ENCODE data around the gene NPAS3. TPM values are rescaled to one million over a fixed set of nuclear protein-coding genes. Genes with fewer than 3 reads are reported as not detected.

The NPAS3 gene
- total RNA-seq, 1 donor from 2014 or later = 2.0 TPM

DNA sequence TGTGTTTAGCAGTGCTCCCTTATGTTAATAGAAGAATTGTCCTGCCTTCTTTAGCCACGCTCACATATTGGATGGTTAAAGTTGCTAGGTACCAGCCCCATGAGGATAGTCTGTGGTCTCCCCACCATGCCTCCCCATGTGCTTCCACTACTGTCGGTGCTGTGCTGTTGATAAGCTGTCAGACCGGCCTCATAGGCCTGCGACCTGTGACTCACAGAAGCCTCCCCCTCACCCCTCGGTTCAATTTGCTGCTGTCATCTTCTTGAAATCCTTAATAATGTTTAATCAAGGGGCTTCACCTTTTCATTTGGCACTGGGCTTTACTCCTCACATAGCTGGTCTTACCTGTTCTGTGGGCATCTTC, 227.2 kb downstream of the NPAS3 start:
- TF ChIP-seq, protein P1, sequence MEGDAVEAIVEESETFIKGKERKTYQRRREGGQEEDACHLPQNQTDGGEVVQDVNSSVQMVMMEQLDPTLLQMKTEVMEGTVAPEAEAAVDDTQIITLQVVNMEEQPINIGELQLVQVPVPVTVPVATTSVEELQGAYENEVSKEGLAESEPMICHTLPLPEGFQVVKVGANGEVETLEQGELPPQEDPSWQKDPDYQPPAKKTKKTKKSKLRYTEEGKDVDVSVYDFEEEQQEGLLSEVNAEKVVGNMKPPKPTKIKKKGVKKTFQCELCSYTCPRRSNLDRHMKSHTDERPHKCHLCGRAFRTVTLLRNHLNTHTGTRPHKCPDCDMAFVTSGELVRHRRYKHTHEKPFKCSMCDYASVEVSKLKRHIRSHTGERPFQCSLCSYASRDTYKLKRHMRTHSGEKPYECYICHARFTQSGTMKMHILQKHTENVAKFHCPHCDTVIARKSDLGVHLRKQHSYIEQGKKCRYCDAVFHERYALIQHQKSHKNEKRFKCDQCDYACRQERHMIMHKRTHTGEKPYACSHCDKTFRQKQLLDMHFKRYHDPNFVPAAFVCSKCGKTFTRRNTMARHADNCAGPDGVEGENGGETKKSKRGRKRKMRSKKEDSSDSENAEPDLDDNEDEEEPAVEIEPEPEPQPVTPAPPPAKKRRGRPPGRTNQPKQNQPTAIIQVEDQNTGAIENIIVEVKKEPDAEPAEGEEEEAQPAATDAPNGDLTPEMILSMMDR (IDR thresholded peaks at IDR 0.05; ENCODE audit: insufficient read depth, low read length, poor library complexity, severe bottlenecking) = no peak
- DNase-seq (ENCODE audit: low read depth) = no peak
- Histone ChIP-seq H3K36me3 (ENCODE audit: control insufficient read depth, insufficient read depth, low read length) (no peaks in the 10 kb centered on the region), H3K4me3 (ENCODE audit: low read depth, low read length) (no peak overlapping the region), H3K27me3 (ENCODE audit: control insufficient read depth, insufficient read depth, low read length) (no peaks in the 10 kb centered on the region)

DNA sequence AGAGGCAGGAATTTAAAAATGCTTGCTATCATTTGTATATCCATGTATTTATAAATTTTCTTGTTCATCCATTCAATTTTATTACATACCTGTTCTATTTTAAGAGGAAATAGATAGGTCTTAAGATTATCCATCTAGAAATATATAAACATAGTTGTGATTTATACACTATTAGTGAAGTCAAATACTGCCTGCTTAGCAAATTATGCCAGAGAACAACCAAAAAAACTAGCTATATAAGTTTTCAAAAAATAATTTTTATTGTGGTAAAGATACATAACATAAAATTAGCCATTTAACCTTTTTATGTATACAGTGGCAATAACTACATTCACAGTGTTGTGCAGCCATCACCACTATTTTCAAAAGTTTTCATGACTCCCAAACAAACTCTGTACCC, 237.3 kb downstream of the NPAS3 start:
- no peak overlapping the region for H3K4me3 ChIP-seq (ENCODE audit: low read depth, low read length)
- DNase-seq (ENCODE audit: low read depth) = no peak
- no peaks in the 10 kb centered on the region for H3K27me3 ChIP-seq (ENCODE audit: control insufficient read depth, insufficient read depth, low read length)
- H3K36me3 ChIP-seq (ENCODE audit: control insufficient read depth, insufficient read depth, low read length) = no peaks in the 10 kb centered on the region
- TF ChIP-seq, protein P1 (IDR thresholded peaks at IDR 0.05; ENCODE audit: insufficient read depth, low read length, poor library complexity, severe bottlenecking) = no peak

GRCh38 chr14:33184587-33184986, 245.9 kb downstream of the NPAS3 start:
- H3K36me3 ChIP-seq (ENCODE audit: control insufficient read depth, insufficient read depth, low read length) = no peaks in the 10 kb centered on the region
- H3K4me3 ChIP-seq (ENCODE audit: low read depth, low read length) = no peak overlapping the region
- TF ChIP-seq, protein P1 (IDR thresholded peaks at IDR 0.05; ENCODE audit: insufficient read depth, low read length, poor library complexity, severe bottlenecking) = peak; percentile 4
- no peak for DNase-seq (ENCODE audit: low read depth)
- H3K27me3 ChIP-seq (ENCODE audit: control insufficient read depth, insufficient read depth, low read length) = no peaks in the 10 kb centered on the region

DNA sequence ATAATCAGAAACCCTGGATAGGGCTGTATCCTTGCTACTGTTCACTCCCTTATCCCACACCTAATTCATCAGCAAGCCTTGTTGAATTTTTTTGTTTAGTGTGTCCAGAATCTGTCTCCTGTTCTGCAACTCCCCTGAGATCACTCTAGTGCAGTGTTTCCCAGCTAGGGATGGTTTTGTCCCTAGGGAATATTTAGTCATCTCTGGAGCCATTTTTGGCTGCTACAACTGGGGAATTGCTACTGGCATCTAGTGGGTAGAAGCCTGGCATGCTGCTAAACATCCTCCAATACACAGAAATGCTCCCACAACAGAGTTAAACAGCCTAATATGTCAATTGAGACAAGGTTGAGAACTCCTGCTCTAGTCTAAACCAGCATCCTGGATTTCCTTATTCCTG, 248.0 kb downstream of the NPAS3 start:
- no peak for DNase-seq (ENCODE audit: low read depth)
- no peaks in the 10 kb centered on the region for H3K27me3 ChIP-seq (ENCODE audit: control insufficient read depth, insufficient read depth, low read length)
- TF ChIP-seq, protein P1 (IDR thresholded peaks at IDR 0.05; ENCODE audit: insufficient read depth, low read length, poor library complexity, severe bottlenecking) = no peak
- H3K4me3 ChIP-seq (ENCODE audit: low read depth, low read length) = no peak overlapping the region
- no peaks in the 10 kb centered on the region for H3K36me3 ChIP-seq (ENCODE audit: control insufficient read depth, insufficient read depth, low read length)

DNA sequence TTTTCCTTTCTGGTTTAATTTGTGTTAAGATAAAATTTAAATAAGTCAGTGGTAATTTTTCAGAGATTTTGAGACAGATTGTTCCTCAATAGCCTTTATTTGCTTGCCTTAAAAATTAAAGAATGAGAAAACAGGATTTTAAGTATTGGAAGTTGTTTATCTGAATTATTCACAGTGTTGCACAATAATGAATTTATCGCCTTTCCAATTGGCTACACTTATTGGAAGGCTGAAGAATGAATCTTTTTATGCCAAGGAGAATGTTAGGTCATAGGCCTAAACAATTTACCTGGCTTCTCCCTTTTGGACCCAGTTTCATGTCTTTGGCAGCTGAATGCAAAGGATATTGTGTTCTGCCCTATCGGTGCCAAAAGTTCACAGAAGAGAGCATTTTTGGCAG, 250.2 kb downstream of the NPAS3 start:
- DNase-seq (ENCODE audit: low read depth) = no peak
- TF ChIP-seq, protein P1 (IDR thresholded peaks at IDR 0.05; ENCODE audit: insufficient read depth, low read length, poor library complexity, severe bottlenecking) = no peak
- H3K27me3 ChIP-seq (ENCODE audit: control insufficient read depth, insufficient read depth, low read length) = no peaks in the 10 kb centered on the region
- no peaks in the 10 kb centered on the region for H3K36me3 ChIP-seq (ENCODE audit: control insufficient read depth, insufficient read depth, low read length)
- H3K4me3 ChIP-seq (ENCODE audit: low read depth, low read length) = no peak overlapping the region

DNA sequence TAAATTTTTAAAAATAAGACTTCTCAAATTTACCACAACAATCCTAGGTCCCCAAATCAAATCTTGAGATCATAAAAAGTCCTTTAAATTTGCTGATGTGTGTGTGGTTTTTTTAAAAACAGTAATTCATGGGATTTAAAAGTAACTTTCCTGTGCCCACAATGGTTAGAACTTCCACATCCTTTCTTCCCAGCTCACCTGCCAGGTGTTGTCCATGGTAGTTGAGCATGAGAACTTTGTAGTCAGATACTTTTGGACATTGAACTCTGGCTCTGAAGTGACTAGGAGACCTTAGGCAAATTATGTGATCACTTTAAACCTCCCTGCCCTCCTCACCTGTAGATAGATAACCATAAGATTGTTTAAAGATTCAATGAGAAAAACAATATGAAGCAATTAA, 253.2 kb downstream of the NPAS3 start:
- Histone ChIP-seq H3K4me3 (ENCODE audit: low read depth, low read length) (no peak overlapping the region), H3K36me3 (ENCODE audit: control insufficient read depth, insufficient read depth, low read length) (no peaks in the 10 kb centered on the region), H3K27me3 (ENCODE audit: control insufficient read depth, insufficient read depth, low read length) (no peaks in the 10 kb centered on the region)
- no peak for DNase-seq (ENCODE audit: low read depth)
- TF ChIP-seq, protein P1 (IDR thresholded peaks at IDR 0.05; ENCODE audit: insufficient read depth, low read length, poor library complexity, severe bottlenecking) = no peak

Measured in kidney epithelial cell (primary cell).